NAMALWA (cell line): ENCODE data around the gene EEFSEC.

Experiments used
- DNase-seq: peaks from one replicate; pipeline ENCODE4 v3.0.0-alpha.2; 2015; ENCODE audit warnings: low spot score

Gene EEFSEC

DNA sequence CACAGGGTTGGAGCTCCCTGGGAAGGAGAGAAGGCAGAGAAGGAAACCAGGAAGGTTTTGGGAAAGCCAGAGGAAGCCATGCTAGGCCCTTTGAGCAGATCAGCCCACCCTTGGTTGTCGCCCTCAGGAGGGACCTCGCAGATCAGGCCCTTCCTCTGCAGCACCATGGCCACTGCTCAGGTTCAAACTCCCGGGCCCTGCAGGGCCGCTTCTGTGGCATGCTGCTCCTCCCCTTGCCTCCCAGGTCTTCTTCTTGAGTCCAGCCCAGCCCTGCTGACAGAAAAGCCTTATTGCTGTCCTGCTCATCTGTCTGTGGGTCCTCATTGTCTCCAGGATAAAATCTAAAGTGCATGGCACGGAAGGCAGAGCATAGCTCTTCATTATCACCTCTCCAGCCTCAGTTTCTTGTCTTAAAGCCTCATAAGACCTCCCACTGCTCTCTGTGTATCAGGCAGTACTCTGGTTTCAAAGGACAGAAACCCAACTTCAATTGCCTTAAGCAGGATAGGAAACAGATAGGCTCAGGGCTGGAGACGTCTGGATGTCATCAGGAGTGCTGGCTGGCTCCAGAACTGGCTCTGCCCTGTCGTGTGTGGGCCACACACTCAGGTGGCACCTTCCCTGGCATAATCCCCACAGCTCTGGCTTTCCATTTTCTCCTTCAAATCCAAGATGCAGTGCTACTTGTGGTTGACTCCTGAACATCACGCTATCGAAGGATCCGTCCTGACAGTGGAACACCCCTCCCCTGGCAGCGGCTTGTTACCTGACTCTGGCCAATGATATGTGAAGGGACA lies 118.5 kb downstream of the EEFSEC start:
- no peak for DNase-seq

DNA sequence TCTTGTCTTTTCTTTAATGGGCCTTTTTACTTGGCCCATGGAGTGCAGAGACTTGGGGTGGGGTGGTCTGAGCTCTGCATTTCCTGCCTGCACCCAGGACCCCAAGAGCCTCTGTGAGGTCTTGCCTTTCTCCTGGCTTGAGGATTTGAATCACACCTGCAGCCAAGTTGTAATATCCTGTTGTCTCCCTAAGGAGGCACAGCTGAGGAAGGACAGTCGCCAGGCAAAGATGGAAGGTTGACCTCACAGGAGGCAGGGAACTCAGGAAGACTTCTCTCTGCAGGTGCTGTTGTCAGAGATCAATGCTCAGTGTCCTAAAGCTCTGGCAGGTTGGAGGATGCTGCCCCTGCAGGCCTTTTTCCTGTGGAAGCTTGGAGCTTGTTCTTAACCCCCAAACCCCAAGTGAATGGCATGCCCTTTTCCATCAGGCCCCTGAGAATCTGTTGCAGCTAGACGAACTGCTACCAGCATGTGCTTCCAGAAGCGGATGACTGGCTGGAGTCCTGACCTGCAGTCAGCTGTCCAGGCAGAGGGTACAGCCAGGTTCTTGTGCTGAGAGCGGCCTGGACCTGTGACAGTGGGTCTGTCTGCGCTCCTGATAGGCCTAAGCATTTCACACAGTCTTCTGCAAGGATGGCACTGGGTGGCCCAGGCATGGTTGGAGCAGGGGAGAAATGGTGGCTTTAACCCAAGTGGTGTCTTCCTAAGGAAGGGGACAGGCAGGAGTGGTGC lies 120.0 kb downstream of the EEFSEC start:
- no peak for DNase-seq

DNA sequence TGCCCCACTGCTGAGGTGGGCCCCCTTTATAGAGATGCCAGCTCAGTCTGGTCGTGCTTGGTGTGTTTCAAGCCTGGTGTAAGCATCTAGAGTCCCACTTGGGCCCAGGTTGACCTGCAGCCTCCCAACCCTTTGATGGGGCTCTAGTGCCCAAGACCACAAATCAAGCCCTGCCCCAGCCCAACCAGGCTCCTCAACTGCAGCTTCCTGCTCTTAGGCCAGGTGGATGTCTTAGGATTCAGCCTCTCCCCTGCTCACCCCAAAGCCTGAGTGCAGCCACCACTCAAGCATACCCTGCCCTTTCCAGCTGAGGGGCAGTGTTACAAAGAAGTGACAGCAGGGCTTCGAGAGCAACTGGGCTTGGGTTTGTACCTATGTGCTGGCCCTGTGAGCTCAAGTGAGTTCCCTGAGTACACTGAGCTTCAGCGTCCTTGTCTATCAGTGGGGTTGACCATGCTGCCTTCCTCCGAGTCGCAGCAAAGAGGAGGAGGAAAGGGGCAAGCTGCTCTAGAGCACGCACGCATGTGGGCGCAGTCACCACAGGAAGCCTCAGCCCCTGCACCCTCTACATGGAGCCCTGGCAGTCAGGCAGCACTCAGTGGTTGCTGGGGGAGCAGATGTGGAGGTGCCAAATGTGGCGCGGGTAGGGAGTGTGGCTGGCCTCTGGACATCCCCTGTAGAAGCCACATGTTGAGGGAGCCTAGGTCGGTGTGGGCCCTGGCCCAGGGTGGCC lies 120.7 kb downstream of the EEFSEC start:
- no peak for DNase-seq

DNA sequence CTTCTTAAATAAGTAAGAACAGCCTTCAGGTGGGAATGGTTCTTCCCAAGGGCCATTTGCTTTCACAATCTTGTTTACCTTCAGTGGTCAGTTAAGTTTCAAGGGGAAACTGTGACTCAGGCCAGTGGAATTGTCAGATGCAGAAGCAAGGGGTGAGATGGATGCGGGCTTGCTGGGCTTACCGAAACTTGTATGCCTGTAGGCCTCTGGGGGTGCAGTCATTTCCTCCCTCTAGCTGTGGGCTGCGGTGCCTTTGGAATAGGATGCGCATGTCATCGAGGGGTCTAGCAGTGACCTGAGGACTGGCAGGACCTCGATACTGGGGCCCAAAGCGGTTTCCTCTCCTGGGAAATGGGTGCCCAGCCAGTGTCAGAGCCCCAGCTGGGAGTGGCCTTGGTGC lies 121.6 kb downstream of the EEFSEC start:
- DNase-seq, result no peak

DNA sequence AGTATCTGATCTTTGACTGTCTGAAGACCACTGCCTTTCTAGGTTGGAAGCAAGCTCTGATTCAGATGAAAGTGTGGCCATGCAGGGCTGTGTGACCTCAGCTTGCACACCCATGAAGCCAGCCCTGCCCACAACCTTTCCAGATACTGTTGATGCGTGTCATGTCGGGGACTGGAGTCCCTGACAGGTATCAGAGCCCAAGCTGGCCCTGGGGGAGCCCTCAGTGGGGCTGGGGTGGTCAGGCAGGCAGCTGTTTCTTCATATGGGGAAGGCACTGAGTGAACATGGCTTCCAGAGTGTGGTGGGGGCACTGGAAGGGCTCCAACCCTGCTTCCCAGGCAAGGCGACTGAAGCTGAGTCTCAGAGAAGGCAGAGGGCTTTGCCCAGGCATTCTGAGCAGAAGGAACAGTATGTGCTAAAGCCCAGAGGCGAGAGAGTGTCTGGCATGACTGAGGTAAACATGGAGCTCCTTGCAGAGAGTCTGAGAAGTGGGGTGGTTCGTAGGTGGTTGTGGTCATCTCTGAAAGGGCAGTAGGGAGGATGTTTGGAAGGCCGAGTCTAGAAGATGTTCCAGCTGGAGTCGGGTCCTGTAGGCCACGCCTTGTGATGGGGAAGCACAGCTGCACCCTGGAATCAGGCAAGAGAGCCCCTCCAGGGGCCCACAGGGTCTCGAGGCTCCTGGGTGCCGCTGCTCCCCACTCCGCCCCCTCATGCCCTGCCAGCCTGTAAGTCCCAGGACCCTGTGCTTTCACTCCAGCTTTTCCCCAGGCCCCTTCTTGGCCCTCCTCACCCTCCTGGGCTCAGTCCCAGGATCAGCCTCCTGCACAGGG lies 122.2 kb downstream of the EEFSEC start:
- DNase-seq, result no peak

DNA sequence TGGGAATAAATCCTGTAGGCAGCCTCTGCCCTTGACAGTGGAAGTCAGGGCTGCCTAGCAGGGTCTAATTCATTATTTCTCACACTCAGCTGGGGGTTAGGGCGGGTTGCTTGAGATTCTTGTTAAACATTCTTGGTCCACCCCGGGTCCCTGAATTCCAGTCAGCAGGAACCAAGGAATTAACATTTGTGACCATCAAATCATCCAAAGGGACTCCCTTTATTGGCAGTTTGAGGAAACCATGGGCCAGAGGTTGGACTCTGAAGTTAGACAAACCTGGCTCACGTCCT lies 122.8 kb downstream of the EEFSEC start:
- DNase-seq, result no peak

DNA sequence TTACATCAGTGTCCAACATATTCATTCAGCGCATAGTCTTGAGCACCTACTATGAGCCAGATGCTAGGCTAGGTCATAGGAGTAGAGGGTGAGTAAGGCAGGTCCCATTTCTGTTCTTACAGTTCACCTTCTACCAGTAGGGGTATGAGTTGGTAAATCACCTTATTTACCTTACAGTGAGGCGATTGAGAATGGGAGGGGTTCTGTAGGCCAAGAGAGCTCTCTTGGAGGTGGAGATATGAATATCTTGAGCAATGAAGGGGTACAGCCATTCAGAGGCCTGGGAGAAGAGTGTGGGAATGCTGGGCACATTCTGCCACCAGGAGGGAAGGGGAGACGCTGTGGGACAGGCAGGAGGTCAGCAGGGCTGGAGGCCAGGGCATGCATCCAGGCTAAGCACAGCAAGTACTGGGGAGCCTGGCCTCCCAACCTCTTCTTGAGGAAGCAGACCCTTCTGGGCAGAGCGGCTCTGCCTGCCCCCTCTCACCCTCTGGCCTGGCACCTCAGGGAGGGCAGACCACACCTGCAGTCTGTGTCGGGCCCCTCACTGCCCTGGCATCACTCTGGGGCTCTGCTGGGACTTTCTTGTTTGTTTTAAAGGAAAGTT lies 123.4 kb downstream of the EEFSEC start:
- no peak for DNase-seq

DNA sequence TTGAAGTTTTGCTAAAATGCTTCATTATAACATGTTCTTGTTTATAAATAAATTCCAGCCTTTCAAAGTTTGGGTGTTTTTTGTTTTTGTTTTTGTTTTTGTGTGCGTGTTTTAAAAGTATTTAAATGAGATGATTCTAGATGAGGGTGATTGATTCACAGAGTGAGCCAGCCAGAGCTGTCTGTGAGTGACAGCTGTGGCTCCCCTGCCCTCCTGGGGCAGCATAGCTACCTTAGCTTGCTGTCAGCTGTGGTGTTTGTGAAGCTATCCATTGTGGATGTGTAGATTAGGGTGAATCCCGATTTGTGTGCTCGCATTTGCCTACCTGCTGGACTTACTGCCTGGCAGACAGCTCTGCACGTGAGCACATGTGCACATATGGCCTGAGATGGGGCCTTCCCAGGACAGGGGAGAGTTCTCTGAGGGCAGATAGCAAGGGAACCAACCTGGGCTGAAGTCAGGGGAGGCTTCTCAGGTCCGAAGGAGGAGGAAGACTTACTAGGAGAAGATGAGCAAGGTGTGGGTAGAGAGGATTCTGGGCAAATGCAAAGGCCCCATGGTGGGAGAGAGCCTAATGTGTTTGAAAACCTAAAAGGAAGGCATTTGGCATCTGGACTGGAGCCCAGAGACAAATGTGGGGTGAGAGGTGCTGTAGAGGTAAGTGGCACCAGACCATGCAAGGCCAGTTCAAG lies 124.2 kb downstream of the EEFSEC start:
- DNase-seq, result no peak

DNA sequence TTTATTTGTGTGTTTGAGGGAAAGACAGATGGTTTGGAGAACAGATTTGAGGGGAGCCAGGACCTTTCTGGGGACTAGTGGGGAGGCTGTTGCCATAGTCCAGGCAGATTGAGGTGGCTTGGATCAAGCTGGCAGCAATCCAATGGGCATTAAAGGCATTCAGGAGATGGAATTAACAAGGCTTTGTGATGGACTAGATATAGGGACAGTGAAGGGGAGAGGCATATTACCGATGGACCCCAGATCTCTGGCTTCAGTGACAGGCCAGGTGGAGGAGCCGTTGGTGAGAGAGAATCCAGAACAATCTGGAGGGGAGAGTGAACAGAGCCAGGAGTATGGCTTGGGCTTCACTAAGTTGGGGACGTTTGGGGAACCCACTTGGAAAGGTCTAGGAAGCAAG lies 124.8 kb downstream of the EEFSEC start:
- no peak for DNase-seq

DNA sequence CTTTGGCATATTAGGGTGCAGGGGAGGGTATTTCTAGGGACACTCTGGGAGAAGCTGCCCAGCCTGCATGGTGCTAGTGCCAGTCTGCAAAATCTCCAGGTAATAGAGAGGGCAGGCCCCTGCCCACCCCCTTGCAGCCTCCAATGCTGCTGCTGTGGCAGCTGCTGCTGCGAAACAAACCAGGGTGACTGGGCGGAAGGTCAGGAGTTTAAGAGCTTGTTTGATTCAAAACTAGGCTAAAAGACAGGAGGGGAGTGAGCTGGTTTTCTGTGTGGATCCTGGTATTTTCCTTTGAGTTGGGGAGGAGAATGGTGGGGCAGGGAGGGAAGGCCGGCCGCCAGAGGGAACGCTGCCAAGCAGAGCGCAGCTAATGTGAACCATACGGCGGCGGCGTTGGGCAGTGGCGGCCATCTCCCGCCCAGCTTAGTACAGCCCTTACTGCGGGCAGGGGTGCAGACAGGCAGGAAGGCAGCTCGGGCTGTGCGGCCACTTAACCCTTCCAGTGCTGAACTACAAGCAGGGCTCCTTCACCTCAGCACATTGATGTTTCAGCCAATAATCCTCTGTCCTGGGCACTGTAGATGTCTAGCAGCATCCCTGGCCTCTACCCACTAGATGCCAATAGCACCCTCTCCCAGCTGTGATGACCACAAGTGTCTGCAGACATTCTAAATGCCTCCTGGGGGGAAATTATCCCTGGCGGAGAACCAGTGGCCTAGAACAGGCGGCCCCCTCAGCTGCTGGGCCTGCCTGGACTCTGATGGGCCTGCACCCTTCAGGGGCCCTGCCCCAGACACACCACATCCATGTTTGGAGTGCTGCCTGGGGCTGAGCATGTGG lies 125.7 kb downstream of the EEFSEC start:
- DNase-seq, result no peak

DNA sequence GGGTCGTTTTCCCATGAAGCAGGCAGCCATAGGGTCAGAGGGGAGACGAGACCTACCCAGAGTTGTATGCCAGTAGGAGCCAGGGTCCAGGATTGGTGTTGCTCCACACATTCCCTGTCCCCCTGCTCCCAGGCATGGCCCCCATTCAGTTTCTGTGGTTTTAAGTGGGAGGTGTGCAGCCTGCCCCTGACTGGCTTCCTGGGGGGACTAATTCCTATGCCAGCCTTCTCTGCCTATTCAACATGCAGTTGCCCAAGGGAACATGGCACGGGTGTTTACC lies 126.3 kb downstream of the EEFSEC start:
- no peak for DNase-seq

DNA sequence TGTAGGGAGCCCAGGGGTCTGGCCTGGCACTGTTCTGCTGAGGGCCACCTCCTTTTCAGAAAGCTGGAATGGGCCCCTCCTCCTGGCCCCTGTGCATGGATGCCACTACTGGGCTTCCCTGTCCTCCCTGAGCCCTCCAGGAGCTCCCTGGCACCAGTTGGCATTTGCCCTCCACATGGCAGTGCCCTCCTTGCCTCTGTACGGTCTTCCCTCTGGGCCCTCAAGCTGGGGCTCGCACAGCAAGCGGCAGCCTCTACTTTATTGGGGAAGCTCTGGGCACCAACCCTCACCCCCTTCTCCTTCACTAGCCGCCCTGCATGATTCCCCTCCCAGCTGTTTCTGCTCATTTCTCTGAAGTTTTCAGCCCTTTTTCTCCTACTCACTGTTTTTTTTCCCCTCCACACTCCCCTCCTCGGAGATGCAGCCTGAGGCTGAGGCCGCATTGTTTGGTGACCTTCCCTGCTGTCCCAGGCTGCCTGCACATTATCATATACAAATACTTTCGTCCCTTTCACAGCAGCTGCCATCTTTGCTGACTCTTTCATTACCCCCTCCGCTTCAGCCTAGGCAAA lies 127.3 kb downstream of the EEFSEC start:
- DNase-seq, result no peak

DNA sequence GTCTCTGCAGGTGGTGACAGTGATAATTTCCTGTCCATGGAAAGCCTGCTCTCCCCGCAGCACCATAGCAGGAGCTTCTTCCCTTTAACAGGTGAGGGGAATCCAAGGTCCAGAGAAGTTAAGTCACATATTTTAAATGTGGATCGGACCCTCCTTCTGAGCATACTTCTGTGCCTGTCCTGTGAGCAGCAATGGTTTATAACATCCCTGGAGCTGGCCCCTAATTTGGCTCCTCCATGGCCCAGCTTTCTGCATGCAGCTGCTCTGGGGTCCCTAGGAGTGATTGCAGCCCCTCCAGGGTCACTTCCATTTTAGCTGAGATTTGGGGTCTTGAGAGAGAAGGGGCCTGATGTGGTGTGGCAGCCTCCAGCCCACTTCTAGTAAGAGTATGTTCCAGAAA lies 127.8 kb downstream of the EEFSEC start:
- no peak for DNase-seq

DNA sequence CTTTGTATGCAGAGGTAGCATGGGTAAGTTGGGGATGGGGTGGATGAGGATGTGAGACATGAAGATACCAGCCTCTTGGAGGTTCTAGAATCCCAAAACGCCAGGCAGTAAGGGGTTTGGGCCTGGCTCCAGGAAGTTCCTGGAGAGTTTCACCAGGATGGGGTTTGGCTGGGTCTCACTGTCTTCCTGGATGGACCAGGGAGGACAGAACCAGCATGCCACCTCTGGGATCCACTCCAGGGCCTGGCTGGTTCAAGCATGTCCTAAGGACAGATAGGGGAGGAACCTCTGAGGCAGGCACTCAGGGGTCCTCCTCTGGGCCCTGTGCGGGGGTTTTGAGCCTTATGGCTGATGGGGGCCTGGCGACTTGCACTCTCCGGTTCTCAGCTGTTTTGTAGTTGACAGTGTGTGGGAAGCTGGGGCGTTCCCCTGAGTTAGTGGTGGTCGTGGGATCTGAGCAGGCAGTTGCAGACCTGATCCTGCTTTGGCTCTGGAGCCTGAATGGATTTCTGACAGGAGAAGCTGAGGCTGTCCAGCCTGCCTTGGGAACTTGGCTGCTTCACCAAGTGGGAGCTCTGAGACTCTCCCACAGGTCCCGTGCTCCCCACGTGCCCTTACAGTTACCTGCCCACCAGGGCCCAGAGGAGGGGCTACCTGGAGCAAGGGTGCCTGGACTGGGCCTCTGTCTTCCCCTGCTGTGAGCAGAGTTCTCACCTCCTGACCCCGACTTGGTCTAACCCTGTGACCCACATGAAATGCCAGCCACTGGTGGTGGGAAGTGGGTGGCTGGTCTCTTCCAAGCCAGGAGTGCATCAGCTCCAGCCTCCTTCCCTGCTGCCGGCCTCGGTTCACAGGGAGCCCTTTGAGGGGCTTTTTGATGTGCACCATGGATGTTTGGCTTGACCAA lies 128.4 kb downstream of the EEFSEC start:
- no peak for DNase-seq

DNA sequence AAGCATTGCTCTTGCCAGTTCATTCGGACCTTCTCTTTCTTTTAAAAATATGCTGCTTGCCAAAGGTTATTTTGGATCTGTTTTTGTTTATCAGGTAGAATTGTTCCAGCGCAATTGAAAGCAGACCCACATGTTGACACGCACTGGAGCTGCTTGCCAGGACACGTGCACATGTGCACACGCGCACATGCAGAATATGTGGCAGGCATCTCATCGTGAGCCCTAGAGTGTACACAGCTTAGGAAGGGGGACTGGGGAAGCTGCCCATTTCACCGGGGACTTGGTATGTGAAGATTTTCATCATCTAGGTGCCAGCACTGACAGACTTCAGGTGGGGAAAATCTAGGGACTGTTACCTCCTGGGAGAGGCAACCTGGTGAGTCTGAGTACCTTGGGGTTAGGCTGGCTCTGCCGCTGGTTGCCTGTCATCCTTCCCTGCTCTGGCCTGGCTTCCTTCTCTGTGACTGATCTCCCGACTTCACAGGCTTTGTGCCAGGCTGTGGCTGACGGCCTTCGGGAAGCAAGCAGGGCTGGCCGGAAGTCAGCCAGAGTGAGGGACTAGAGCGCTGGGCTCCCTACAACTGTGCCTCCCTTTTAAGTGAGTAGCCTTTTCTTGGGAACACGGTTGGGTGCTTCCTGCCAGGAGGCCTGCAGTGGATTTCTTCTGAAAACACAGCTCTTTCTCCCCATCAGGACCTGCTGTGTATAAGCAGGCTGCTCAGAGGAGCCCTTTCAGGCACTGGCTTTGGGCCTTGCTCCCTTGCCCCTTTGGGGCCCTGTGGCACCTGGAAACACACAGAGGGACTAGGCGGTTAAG lies 129.3 kb downstream of the EEFSEC start:
- DNase-seq, result no peak

DNA sequence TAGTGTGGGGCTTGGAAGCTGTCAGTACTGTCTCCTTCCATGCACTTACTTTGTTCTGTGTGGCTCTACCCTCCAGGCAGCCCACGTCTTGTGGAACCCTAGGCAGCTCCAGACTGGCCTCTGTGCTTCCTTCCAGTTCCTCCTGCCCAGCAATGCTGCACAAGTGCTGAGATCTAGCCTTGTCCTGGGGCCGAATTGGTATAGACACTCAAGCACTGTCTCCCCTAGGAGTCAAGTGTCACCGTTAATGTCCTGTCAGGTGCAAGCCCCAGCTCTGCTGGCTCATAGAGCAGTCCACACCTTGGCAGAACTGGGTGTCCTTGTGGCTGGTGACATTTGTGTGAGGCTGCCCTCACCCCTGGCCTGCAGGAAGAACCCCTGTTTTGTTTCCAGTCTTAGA lies 130.1 kb downstream of the EEFSEC start:
- DNase-seq, result no peak

DNA sequence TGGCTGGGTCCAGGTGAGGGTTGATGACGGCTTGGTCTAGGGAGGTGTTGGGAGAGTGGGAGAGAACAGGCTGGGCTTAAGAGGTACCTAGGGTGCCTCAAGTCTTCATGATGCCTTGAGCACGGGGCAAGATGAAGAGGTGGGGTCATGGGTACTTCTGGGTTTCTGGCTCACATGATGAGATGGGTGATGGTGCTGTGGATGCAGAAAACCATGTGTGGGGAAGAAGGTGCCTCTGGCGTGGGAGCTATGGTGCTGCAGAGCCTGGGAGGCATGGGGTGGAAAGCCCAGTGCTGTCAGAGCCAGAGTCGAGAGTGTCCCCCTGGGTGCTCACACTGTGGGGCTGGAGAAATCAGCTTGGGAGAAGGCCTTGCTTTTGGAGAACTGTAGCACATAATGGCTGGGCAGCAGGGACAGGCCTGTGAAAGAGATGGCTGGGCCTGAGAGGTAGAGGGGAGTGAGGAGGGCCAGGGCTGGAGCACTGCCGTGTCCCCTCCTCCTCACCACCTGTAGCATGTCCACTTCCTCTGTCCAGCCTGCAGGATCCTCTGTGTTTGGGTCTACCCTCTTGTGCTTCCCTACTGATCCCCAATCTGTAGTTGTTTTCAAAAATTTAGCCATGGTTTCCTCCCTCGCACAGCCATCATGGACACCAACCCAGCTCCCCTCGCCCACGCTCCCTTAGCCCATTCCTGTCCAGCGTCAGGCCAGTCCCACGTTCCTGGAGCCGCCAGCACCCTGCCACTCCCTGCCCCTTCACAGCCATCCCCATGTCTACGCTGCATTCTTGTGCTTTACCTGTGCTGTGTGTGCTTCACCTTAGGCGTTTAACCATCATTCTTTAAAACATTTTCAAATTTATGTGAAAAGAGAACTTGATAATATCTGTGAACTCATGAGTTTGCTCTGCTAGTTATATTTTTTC lies 132.0 kb downstream of the EEFSEC start:
- DNase-seq, result no peak
